Inferior parietal cortex (tissue), 1 donor: Measurements from ENCODE around the gene PCDH9.

ENCODE experiments used
- DNase-seq: peaks from one replicate; pipeline ENCODE4 v3.0.0-alpha.2; 2016; ENCODE audit errors: extremely low spot score

Gene PCDH9

GRCh38 chr13:67033170-67033569, 197.0 kb downstream of the PCDH9 start:
- no peak for DNase-seq

- DNase-seq: no peak
Observed at GRCh38 chr13:67023130-67023876, 206.8 kb downstream of the PCDH9 start.

GRCh38 chr13:67018775-67019174, 211.4 kb downstream of the PCDH9 start:
- no peak for DNase-seq

GRCh38 chr13:67017276-67017675, 212.9 kb downstream of the PCDH9 start:
- DNase-seq: no peak

- no peak for DNase-seq
Observed at GRCh38 chr13:67015976-67016600, 214.0 kb downstream of the PCDH9 start.

GRCh38 chr13:67014399-67014798, 215.7 kb downstream of the PCDH9 start:
- no peak for DNase-seq

GRCh38 chr13:67013709-67014108, 216.4 kb downstream of the PCDH9 start:
- DNase-seq: no peak

- DNase-seq: no peak
Observed at GRCh38 chr13:67008075-67008668, 222.0 kb downstream of the PCDH9 start.

- DNase-seq: no peak
Observed at GRCh38 chr13:67004511-67004910, 225.6 kb downstream of the PCDH9 start.

GRCh38 chr13:67003743-67004142, 226.4 kb downstream of the PCDH9 start:
- DNase-seq: no peak

- no peak for DNase-seq
Observed at GRCh38 chr13:67001363-67001762, 228.8 kb downstream of the PCDH9 start.

GRCh38 chr13:66996503-66996902, 233.6 kb downstream of the PCDH9 start:
- DNase-seq: no peak

- DNase-seq: no peak
Observed at GRCh38 chr13:66995203-66995611, 234.9 kb downstream of the PCDH9 start.

- no peak for DNase-seq
Observed at GRCh38 chr13:66994517-66995202, 235.5 kb downstream of the PCDH9 start.

GRCh38 chr13:66994097-66994496, 236.0 kb downstream of the PCDH9 start:
- DNase-seq: peak; percentile 92

- DNase-seq: no peak
Observed at GRCh38 chr13:66992719-66993118, 237.4 kb downstream of the PCDH9 start.

- peak; percentile 67 for DNase-seq
Observed at GRCh38 chr13:66992183-66992582, 238.0 kb downstream of the PCDH9 start.

GRCh38 chr13:66984241-66984640, 245.9 kb downstream of the PCDH9 start:
- DNase-seq: no peak

GRCh38 chr13:66981912-66982311, 248.2 kb downstream of the PCDH9 start:
- no peak for DNase-seq

- DNase-seq: no peak
Observed at GRCh38 chr13:66977161-66977560, 253.0 kb downstream of the PCDH9 start.

GRCh38 chr13:66974889-66975288, 255.2 kb downstream of the PCDH9 start:
- DNase-seq: no peak

- DNase-seq: no peak
Observed at GRCh38 chr13:66974174-66974573, 256.0 kb downstream of the PCDH9 start.
